GM12875 (cell line): Measurements from ENCODE around the gene PDRG1.

Experiments
- H3K4me3 ChIP-seq: one replicate; pipeline ENCODE4 v1.5.1; 2011; ENCODE audit warnings: low read depth, low read length, control low read depth
- TF ChIP-seq, protein P1 (sequence below): IDR thresholded peaks from 2 replicates; pipeline ENCODE4 v1.5.1; 2011; ENCODE audit warnings: low read depth, mild to moderate bottlenecking, control low read depth, inconsistent platforms, low read length, moderate library complexity, borderline replicate concordance; ENCODE audit not compliant: insufficient read depth

PDRG1 gene

DNA sequence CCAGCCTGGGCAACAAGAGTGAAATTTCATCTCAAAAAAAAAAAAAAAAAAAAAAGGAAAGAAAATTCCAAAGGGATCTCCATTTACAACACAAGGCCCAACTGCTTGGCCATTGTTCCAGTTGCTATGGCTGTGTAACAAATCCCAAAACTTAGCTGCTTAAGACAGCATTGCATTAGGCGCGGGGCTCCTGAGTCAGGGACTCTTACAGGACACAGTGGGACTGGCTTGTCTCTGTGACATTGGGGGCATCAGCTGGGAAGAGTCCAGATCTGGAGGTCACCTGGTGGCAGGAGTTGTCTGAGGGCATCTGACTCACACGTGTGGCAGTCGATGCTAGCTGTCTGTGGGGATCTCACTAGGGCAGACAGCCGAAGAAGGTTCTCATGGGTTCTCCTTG lies 45.8 kb downstream of the PDRG1 start:
- H3K4me3 ChIP-seq: no peak overlapping the region
- TF ChIP-seq, protein P1, sequence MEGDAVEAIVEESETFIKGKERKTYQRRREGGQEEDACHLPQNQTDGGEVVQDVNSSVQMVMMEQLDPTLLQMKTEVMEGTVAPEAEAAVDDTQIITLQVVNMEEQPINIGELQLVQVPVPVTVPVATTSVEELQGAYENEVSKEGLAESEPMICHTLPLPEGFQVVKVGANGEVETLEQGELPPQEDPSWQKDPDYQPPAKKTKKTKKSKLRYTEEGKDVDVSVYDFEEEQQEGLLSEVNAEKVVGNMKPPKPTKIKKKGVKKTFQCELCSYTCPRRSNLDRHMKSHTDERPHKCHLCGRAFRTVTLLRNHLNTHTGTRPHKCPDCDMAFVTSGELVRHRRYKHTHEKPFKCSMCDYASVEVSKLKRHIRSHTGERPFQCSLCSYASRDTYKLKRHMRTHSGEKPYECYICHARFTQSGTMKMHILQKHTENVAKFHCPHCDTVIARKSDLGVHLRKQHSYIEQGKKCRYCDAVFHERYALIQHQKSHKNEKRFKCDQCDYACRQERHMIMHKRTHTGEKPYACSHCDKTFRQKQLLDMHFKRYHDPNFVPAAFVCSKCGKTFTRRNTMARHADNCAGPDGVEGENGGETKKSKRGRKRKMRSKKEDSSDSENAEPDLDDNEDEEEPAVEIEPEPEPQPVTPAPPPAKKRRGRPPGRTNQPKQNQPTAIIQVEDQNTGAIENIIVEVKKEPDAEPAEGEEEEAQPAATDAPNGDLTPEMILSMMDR: no peak

DNA sequence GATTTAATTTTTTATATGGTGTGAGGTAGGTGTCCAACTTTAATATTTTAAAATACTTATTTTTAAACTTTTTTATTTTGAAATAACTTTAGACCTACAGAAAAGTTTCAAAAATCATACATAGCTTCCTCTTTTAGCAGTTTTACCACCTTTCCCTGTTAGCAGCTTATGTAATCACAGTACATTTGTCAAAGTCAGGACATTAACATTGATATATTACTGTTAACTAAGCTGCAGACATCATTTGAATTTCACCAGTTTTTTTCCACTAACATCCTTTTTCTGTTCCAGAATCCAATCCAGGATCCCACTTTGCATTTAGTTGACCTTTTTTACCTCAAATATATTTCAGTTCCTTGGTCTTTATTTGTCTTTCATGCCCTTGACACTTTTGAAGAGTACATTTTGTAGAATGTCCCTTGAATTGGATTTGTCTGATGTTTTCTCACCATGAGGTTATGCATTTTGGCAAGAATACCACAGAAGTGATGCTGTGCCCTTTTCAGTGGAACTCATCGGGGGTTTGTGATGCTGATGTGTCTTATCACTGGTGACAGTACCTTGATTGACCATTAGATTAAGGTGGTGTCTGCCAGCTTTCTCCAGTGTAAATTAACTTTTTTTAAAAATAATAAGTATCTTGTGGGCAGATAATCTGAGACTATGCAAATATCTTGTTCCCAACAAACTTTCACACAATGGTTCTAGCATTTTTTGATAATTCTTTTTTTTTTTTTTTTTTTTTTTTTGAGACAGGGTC lies 48.0 kb downstream of the PDRG1 start:
- H3K4me3 ChIP-seq: no peak overlapping the region
- TF ChIP-seq, protein P1: no peak

DNA sequence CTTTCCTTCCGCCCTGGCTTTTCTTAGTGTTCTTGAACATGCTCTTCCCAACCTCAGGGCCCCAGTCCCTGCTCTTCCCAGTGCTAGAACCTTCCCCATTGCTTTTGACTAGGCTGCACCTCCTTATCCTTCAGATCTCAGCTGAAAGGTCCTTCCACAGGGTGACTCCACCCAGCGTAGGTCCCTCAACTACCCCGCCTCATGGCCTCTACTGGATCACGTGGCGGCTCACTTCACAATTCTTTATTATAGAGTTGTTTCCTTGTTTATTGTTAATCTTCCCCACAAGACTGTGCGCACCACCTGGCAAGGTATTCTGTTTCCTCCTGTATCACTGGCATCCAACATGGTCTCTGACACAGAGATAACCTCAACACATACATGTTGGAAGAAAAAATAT lies 50.2 kb downstream of the PDRG1 start:
- no peak overlapping the region for H3K4me3 ChIP-seq
- TF ChIP-seq, protein P1: no peak

DNA sequence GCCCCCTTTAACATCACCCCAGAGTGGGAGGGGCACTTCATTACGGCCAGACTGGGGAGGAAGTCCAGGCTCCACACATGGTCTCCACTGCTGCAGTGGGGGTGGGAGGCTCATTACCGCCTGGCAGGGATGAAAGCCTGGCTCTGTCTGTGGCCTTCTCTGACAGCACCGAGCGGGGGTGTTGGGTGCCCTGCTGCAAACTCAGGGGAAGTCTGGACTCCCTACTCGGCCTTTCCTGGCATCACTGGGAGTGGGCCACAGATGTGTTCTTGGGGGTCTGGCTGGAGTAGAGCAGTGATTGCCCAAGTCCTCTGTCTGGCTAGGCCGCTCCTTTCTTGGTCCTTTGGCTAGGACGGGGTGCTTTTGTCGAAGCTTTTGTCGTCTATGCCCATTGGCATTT lies 54.3 kb downstream of the PDRG1 start:
- TF ChIP-seq, protein P1: no peak
- no peak overlapping the region for H3K4me3 ChIP-seq

DNA sequence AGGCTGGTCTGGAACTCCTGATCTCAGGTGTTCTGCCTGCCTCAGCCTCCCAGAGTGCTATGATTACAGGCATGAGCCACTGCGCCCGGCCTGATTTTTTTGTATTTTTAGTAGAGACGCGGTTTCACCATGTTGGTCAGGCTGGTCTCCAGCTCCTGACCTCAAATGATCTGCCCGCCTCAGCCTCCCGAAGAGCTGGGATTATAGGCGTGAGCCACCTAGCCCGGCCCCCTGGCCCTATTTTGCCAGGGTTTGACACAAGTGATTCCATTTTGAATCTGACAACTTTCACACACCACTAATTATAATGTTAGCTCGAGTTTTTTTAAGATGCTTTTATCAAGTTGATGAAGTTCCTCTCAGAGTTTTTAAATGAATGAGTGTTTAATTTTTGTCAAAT lies 55.8 kb downstream of the PDRG1 start:
- TF ChIP-seq, protein P1: no peak

DNA sequence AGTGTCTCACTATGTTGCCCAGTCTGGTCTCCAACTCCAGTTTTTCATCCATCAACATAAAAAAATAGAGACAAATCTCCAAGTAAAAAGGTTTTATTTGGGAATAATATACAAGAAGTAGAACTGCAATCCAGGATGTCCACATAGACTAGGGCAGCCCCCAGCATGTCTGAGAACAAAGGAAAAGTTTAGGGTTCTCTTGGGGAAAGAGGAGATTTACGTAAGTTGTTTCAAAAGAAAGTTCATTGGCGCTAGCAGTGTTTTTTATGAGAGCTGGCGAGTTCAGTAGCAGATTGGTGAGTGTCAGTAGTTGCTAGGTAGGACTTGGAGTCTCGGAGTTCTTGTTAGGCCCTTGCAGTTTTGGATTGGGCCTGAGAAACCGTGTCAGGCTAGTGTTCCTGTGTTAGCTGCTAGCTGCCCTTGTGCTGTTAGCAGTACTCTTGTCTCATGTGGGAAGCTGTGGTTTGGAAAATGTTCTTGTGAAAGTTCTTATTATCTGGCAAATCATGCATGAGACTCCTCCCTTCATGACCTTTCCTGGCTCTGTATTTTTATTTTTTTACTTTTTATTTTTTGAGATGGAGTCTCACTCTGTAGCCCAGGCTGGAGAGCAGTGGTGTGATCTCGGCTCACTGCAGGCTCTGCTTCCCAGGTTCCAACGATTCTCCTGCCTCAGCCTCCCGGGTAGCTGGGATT lies 56.7 kb downstream of the PDRG1 start:
- H3K4me3 ChIP-seq: no peak overlapping the region
- TF ChIP-seq, protein P1: no peak

More for the DNA sequence above, 55.8 kb downstream of the PDRG1 start:
- H3K4me3 ChIP-seq: no peak overlapping the region
